HepG2 (cell line): ENCODE measurements around the gene GAS6. TPM values are rescaled to one million over a fixed set of nuclear protein-coding genes. Genes with fewer than 3 reads are reported as not detected.

Experiments used
- SIN3B ChIP-seq: fragments of 150-350 bp; IDR thresholded peaks from 2 replicates; pipeline ENCODE4 v1.6.1; 2014; ENCODE audit warnings: low read length
- SOX6 ChIP-seq, 2 experiments: fragments of 450-650 bp in 1 of 2; sonication (generic) in 1 of 2; formaldehyde crosslinking in 1 of 2; IDR thresholded peaks; 2 replicates each; pipeline versions ENCODE4 v1.4.0 to v1.6.1; 2017 to 2020; ENCODE audit warnings: antibody characterized with exemption in 1 of 2, mild to moderate bottlenecking in 1 of 2, missing genetic modification reagents in 1 of 2
- ZNF326 ChIP-seq: sonication (generic); formaldehyde crosslinking; IDR thresholded peaks from 2 replicates; pipeline ENCODE4 v1.4.0; 2020; ENCODE audit warnings: missing genetic modification reagents, borderline replicate concordance
- polyA plus RNA-seq, 8 experiments: library from polyadenylated mRNA; depleted of rRNA in 3 of 8; stranded (reverse) in 7 of 8; unstranded in 1 of 8; fragments of >200 nt; fragmentation: Illumina TruSeq in 4 of 8; extraction: Trizol in 4 of 8; gene quantifications; 2 replicates each; pipeline versions ENCODE4 v1.2.1 to v1.2.3, GENCODE V29; 2011 to 2016; ENCODE audit warnings: low read depth in 4 of 8, missing spikeins in 1 of 8, mixed read lengths in 1 of 8; ENCODE audit not compliant: insufficient read depth in 1 of 8
- total RNA-seq, 5 experiments: library from RNA; depleted of rRNA; stranded (reverse); fragments of >200 nt; fragmentation: Illumina TruSeq; extraction: Trizol; gene quantifications; 2 replicates each; pipeline ENCODE4 v1.2.3, GENCODE V29; 2016; ENCODE audit warnings: low read depth in 1 of 5
- TF ChIP-seq, protein P1 (sequence below): sonication (generic); formaldehyde crosslinking; IDR thresholded peaks from 2 replicates; pipeline ENCODE4 v1.8.1; 2022; ENCODE audit warnings: low read depth, mild to moderate bottlenecking, missing genetic modification reagents
- TF ChIP-seq, protein P2 (sequence below): sonication (generic); formaldehyde crosslinking; IDR thresholded peaks from 2 replicates; pipeline ENCODE4 v1.4.0; 2020; ENCODE audit warnings: missing genetic modification reagents, mild to moderate bottlenecking, borderline replicate concordance

The GAS6 gene
- total and polyA plus RNA-seq, 2 of the 13 experiments (the other 11 are each of a cell fraction or from before 2014, with no cell fraction given) = 0.09 to 0.24 TPM

DNA sequence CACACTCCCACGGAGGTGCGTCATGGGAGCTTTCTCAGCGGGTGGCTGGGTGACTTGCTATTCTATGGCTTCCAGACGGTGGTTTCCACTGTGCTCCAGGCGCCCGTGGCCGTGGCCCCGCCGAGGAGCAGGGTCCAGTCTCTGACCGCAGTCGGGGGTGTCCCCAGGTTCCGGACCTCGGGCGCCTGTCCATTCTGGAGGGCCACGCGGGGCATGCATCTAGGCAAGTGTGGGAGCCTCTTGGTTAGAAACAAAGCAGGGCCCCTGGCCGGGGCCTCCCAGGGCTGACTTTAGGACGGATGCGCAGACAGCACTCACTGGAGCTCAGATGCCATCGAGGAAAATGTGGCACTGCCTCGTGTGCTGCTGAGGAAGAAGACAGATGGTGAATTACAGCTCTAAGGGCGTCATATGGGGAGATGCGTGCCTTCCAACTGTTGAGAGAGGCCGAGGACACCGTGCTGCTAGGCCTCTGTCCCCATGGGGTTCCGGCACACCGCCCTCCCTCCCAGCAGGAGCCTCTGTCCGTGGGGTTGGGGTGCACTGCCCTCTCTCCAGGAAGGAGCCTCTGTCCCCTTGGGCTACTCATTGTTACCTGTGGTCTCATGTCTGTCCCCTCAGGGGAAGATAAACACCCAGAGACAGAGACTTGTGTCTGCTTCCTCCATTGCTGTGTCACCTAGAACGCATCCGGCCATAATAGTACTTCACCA, 66.8 kb downstream of the GAS6 start (continued):
- TF ChIP-seq, protein P1, sequence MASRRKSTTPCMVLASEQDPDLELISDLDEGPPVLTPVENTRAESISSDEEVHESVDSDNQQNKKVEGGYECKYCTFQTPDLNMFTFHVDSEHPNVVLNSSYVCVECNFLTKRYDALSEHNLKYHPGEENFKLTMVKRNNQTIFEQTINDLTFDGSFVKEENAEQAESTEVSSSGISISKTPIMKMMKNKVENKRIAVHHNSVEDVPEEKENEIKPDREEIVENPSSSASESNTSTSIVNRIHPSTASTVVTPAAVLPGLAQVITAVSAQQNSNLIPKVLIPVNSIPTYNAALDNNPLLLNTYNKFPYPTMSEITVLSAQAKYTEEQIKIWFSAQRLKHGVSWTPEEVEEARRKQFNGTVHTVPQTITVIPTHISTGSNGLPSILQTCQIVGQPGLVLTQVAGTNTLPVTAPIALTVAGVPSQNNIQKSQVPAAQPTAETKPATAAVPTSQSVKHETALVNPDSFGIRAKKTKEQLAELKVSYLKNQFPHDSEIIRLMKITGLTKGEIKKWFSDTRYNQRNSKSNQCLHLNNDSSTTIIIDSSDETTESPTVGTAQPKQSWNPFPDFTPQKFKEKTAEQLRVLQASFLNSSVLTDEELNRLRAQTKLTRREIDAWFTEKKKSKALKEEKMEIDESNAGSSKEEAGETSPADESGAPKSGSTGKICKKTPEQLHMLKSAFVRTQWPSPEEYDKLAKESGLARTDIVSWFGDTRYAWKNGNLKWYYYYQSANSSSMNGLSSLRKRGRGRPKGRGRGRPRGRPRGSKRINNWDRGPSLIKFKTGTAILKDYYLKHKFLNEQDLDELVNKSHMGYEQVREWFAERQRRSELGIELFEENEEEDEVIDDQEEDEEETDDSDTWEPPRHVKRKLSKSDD (CRISPR knock-in tag) = no peak
- TF ChIP-seq ZNF326 (CRISPR knock-in tag) = no peak
- TF ChIP-seq SOX6 (IDR thresholded peaks at IDR 0.05) = no peak
- TF ChIP-seq SOX6 (CRISPR knock-in tag; IDR thresholded peaks at IDR 0.05) = no peak
- TF ChIP-seq SIN3B = no peak
- TF ChIP-seq, protein P2, sequence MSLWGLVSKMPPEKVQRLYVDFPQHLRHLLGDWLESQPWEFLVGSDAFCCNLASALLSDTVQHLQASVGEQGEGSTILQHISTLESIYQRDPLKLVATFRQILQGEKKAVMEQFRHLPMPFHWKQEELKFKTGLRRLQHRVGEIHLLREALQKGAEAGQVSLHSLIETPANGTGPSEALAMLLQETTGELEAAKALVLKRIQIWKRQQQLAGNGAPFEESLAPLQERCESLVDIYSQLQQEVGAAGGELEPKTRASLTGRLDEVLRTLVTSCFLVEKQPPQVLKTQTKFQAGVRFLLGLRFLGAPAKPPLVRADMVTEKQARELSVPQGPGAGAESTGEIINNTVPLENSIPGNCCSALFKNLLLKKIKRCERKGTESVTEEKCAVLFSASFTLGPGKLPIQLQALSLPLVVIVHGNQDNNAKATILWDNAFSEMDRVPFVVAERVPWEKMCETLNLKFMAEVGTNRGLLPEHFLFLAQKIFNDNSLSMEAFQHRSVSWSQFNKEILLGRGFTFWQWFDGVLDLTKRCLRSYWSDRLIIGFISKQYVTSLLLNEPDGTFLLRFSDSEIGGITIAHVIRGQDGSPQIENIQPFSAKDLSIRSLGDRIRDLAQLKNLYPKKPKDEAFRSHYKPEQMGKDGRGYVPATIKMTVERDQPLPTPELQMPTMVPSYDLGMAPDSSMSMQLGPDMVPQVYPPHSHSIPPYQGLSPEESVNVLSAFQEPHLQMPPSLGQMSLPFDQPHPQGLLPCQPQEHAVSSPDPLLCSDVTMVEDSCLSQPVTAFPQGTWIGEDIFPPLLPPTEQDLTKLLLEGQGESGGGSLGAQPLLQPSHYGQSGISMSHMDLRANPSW (CRISPR knock-in tag) = no peak
- TF ChIP-seq, all 625 proteins: peak for 0
